Measurements from ENCODE around the gene LRRC15.

The LRRC15 gene

GRCh38 chr3:194375473-194376240, 6.1 kb upstream of the LRRC15 start:
- TF ChIP-seq, protein P1, sequence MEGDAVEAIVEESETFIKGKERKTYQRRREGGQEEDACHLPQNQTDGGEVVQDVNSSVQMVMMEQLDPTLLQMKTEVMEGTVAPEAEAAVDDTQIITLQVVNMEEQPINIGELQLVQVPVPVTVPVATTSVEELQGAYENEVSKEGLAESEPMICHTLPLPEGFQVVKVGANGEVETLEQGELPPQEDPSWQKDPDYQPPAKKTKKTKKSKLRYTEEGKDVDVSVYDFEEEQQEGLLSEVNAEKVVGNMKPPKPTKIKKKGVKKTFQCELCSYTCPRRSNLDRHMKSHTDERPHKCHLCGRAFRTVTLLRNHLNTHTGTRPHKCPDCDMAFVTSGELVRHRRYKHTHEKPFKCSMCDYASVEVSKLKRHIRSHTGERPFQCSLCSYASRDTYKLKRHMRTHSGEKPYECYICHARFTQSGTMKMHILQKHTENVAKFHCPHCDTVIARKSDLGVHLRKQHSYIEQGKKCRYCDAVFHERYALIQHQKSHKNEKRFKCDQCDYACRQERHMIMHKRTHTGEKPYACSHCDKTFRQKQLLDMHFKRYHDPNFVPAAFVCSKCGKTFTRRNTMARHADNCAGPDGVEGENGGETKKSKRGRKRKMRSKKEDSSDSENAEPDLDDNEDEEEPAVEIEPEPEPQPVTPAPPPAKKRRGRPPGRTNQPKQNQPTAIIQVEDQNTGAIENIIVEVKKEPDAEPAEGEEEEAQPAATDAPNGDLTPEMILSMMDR (conservative IDR thresholded peaks at IDR 0.05; ENCODE audit: control insufficient read depth, insufficient read depth, low read depth, low read length), result no peak
- no peak for DNase-seq (ENCODE audit: low read depth)
- H3K4me3 ChIP-seq (ENCODE audit: control insufficient read depth, low read depth, low read length), result no peak overlapping the region

DNA sequence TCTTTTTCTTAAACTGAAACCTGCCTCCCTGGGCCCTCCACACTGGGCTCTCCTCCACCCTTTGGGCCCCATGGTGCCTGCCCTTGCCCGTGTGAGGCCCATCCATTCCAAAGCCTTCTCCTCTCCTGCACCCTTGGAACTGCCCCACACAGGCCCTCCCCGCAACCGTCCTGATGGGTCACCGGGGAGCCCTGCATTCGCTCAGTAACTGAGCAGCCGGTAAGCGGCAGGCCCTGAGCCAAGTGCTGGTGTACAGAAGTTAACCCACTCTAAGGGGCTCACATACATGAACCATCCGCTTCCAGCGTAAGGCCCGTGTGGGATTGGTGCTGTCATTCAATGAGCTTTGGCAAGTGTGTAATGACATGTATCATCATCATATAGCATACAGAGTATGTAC, 5.4 kb upstream of the LRRC15 start:
- TF ChIP-seq, protein P1 (conservative IDR thresholded peaks at IDR 0.05; ENCODE audit: control insufficient read depth, insufficient read depth, low read depth, low read length), result no peak
- no peak for DNase-seq (ENCODE audit: low read depth)
- no peak overlapping the region for H3K4me3 ChIP-seq (ENCODE audit: control insufficient read depth, low read depth, low read length)

GRCh38 chr3:194373899-194374298, 4.4 kb upstream of the LRRC15 start:
- no peak overlapping the region for H3K4me3 ChIP-seq (ENCODE audit: control insufficient read depth, low read depth, low read length)
- TF ChIP-seq, protein P1 (conservative IDR thresholded peaks at IDR 0.05; ENCODE audit: control insufficient read depth, insufficient read depth, low read depth, low read length), result no peak
- no peak for DNase-seq (ENCODE audit: low read depth)

DNA sequence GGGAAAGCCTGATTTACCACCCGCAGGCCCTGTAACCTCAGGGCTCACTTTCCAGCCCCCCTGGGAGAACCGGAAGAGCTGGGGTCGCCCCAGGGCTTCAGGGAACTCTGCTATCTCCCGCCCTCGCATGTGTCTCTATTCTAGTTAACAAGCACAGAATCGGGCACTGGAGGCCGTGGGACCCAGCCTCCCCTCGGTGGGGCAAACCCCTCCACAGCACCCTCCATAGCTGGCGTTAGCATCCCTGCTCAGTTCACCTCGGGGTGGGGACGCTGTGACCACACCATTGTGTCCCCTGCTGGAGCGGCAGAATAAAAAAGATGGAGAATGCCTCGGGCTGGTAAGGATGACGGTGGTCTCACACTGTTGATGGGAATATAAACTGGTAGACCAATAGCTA, 3.5 kb upstream of the LRRC15 start:
- DNase-seq (ENCODE audit: low read depth), result no peak
- H3K4me3 ChIP-seq (ENCODE audit: control insufficient read depth, low read depth, low read length), result no peak overlapping the region
- TF ChIP-seq, protein P1 (conservative IDR thresholded peaks at IDR 0.05; ENCODE audit: control insufficient read depth, insufficient read depth, low read depth, low read length), result no peak

DNA sequence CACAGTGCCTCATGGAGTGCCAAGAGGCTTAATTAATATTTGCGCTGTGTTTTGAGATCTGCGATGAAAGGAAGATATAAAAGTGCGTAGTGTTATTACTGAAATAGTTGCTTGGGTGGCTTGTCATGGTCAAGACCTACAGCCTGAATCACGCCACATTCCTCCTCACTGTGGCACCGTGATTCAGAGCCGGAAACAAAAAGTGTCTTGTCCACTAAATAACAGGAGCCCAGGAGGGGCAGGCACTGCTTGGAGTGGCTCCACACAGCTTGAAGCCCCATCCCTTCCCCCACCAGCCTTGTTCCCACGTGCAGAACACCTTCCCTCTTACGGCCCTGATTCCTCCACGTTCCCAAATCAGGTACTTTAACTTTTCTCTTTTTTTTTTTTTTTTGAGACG, 1.2 kb upstream of the LRRC15 start:
- H3K4me3 ChIP-seq (ENCODE audit: control insufficient read depth, low read depth, low read length), result no peak overlapping the region
- TF ChIP-seq, protein P1 (conservative IDR thresholded peaks at IDR 0.05; ENCODE audit: control insufficient read depth, insufficient read depth, low read depth, low read length), result no peak
- no peak for DNase-seq (ENCODE audit: low read depth)

DNA sequence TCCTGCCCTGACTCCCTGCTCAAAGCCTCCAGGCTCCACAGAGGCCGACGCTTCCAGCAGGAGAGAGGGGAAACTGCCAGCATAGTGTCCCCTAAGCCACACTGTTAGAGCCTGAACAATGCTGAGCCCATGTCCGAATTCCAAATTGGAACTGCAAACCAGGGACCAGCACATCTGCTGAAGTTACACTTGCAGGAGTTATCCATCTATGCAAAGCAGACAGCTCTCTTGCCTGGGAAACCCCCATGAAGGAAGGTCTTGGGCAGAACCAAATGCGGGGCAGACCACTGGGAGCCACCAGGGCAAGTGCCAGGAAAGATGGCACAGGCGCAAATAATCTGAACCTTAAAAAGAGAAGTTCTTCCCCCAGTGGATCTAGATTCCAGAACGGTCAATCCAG, 625 bp downstream of the LRRC15 start:
- no peak for DNase-seq (ENCODE audit: low read depth)
- TF ChIP-seq, protein P1 (conservative IDR thresholded peaks at IDR 0.05; ENCODE audit: control insufficient read depth, insufficient read depth, low read depth, low read length), result no peak

More for the DNA sequence above, 625 bp downstream of the LRRC15 start:
- no peak overlapping the region for H3K4me3 ChIP-seq (ENCODE audit: control insufficient read depth, low read depth, low read length)
